Mucosa of descending colon (tissue), 3 donors: ENCODE data around the gene CHCT1. TPM values are rescaled to one million over a fixed set of nuclear protein-coding genes. Genes with fewer than 3 reads are reported as not detected.
A peak's percentile ranks its signal among the peaks of the same experiment; 100 is the strongest.
"Not testable (repeated sequence)": the region's sequence is repeated elsewhere in the genome, so short reads cannot be mapped to it uniquely, and the experiment has no call there.

Source experiments
- ATAC-seq: fragments of 200-7000 bp; cut with Tn5 transposase; one replicate; pipeline ENCODE4 v1.9.1; 2020; ENCODE audit warnings: mild to moderate bottlenecking, moderate library complexity
- DNase-seq, 3 donors: peaks; one replicate each; pipeline ENCODE4 v3.0.0-alpha.2; 2020
- H3K36me3 ChIP-seq: fragments of 200-600 bp; one replicate; pipeline ENCODE4 v1.8.0; 2021; ENCODE audit warnings: low read depth, mild to moderate bottlenecking
- H3K4me1 ChIP-seq: fragments of 200-600 bp; one replicate; pipeline ENCODE4 v1.8.0; 2021; ENCODE audit warnings: low read depth, mild to moderate bottlenecking
- H3K4me3 ChIP-seq: fragments of 200-600 bp; one replicate; pipeline ENCODE4 v1.8.0; 2021; ENCODE audit warnings: mild to moderate bottlenecking
- H3K9me3 ChIP-seq: fragments of 200-600 bp; one replicate; pipeline ENCODE4 v1.8.0; 2021; ENCODE audit warnings: mild to moderate bottlenecking
- CTCF ChIP-seq: fragments of 200-600 bp; IDR thresholded peaks from one replicate; pipeline ENCODE4 v1.8.0; 2022; ENCODE audit warnings: antibody characterized with exemption, mild to moderate bottlenecking
- intact Hi-C, 2 donors: fragments of 100-400 bp; cut with DNase I in 1 of 2; cut with micrococcal nuclease in 1 of 2; formaldehyde crosslinking; loops; one replicate each; pipeline versions ENCODE4 v1.11.0 to v1.11.1; 2022; cut with DNase I, micrococcal nuclease
- total RNA-seq, 3 donors: library from RNA; stranded (reverse); fragmentation: NEBNext Ultra II Directional in 2 of 3; extraction: Animal tissue kit (Norgen Biotek cat#: 25700) in 2 of 3; gene quantifications; one replicate each; pipeline versions ENCODE4 v1.2.1 to v1.2.4, GENCODE V29; 2021 to 2023
- donor health status: DM: no; HTN: no; CAD: no; lungs with moderate emphysema.
- donor health status: DM: no; HTN: no; CAD: no.
- donor health status: DM: no; HTN: yes; CAD: no.

The CHCT1 gene
- total RNA-seq, 3 donors from 2014 or later: not detected

DNA sequence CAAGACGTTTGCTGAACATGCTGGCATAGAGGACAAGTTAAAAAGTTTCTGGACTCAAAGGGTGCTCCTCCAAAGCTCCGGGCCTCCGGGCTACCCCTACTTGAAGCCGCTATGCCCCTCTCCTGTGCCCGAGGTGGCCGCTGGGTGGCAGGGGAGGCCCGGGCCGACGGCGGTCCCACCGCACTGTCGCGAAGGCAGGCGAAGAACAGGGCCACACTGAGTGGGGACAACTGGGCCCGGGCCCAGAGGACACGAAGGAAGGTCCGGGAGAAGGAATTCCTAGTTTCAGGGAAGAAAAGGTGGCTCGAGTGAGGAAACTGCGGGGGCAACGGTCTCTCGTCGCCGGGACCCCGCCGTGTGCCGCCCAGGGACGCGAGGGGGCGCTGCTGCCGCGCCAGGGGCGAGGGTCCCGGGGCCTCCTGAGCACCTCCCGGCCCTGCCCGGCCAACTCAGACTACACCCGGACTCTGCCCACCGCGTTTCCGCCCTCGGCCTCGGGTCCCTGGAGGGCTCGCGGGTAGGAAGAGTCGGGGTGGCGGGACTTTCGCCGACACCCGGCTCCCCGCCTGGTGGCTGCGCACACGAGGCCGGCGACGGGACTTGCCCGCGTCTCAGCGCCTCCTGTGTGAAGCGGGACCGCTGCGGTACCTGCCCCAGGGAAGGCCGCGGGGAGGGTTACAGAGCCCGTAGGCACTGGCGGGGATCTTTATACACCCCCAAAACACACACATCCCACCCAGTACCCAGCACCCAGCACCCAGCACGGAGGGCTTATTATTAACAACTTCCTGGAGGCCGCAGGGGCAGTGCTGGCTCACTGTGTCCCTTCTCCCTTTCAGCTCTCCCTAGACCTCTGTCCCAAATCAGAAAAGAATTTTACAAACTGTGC, 772 bp upstream of the CHCT1 start:
- Histone ChIP-seq H3K4me3 (no peak overlapping the region), H3K9me3 (no peaks in the 10 kb centered on the region), H3K36me3 (no peaks in the 10 kb centered on the region), H3K4me1 (peaks cover 3% of the 10 kb centered on the region)
- peak; percentile 95 for ATAC-seq
- peak; percentile 82 for TF ChIP-seq CTCF
- peak; percentile 64 to 82 (median 78) for DNase-seq
- intact Hi-C loops: no loop called here

GRCh38 chr17:60423865-60424264, 1.6 kb downstream of the CHCT1 start:
- Histone ChIP-seq H3K4me3 (no peak overlapping the region), H3K4me1 (peaks cover 3% of the 10 kb centered on the region), H3K36me3 (no peaks in the 10 kb centered on the region), H3K9me3 (no peaks in the 10 kb centered on the region)
- ATAC-seq (no peak), DNase-seq (no peak)
- no peak for TF ChIP-seq CTCF
- intact Hi-C loops: no loop called here

DNA sequence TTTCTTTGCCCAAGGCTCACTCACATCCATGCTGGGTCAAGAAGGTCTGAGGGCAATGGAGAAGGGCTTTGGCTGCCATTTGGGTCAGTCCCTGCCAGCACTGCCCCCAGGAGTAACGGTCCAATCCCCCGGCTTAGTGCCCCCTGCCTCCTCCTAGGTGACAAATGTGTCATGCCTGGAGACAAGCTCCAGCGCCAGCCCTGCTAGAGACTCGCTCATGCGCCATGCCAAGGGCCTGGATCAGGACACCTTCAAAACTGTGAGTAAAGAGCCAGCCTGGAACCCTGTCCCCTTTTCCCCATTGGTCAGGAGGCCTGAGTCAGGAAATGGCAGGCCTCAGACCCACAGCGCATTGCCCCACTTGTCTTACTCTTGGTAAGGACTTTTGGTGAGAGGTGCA, 3.3 kb downstream of the CHCT1 start:
- no peak for TF ChIP-seq CTCF
- intact Hi-C loops: no loop called here
- no peak for ATAC-seq

GRCh38 chr17:60426596-60426995, 4.3 kb downstream of the CHCT1 start:
- ATAC-seq (no peak), DNase-seq (no peak)
- Histone ChIP-seq H3K4me3 (no peak overlapping the region), H3K9me3 (no peaks in the 10 kb centered on the region), H3K4me1 (no peaks in the 10 kb centered on the region), H3K36me3 (no peaks in the 10 kb centered on the region)
- intact Hi-C loops: no loop called here
- TF ChIP-seq CTCF: no peak

More for the DNA sequence above, 3.3 kb downstream of the CHCT1 start:
- DNase-seq: no peak
- Histone ChIP-seq H3K4me1 (peaks cover under 1% of the 10 kb centered on the region), H3K36me3 (no peaks in the 10 kb centered on the region), H3K4me3 (no peak overlapping the region), H3K9me3 (no peaks in the 10 kb centered on the region)

DNA sequence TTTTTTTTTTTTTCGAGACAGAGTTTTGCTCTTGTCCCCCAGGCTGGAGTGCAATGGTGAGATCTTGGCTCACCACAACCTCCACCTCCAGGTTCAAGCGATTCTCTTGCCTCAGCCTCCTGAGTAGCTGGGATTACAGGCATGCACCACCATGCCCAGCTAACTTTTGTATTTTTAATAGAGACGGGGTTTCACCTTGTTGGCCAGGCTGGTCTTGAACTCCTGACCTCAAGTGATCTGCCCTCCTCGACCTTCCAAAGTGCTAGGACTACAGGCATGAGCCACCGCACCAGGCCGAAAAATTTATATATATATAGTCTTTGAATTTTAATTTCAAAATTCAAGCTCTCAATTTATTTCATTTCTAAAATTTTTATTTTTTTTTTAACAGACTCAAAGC, 6.2 kb downstream of the CHCT1 start:
- H3K4me1 ChIP-seq, H3K36me3 ChIP-seq, ATAC-seq, H3K9me3 ChIP-seq, DNase-seq, intact Hi-C loops, H3K4me3 ChIP-seq: not testable (repeated sequence)

GRCh38 chr17:60430561-60430960, 8.3 kb downstream of the CHCT1 start:
- H3K9me3 ChIP-seq, DNase-seq, ATAC-seq, H3K4me3 ChIP-seq, H3K36me3 ChIP-seq, H3K4me1 ChIP-seq: not testable (repeated sequence)
- intact Hi-C loops: loop anchor here in 1 of 2 donors (10.0 kb wide), 1 partner anchor 196 kb away; no protein-coding TSS in a partner anchor

DNA sequence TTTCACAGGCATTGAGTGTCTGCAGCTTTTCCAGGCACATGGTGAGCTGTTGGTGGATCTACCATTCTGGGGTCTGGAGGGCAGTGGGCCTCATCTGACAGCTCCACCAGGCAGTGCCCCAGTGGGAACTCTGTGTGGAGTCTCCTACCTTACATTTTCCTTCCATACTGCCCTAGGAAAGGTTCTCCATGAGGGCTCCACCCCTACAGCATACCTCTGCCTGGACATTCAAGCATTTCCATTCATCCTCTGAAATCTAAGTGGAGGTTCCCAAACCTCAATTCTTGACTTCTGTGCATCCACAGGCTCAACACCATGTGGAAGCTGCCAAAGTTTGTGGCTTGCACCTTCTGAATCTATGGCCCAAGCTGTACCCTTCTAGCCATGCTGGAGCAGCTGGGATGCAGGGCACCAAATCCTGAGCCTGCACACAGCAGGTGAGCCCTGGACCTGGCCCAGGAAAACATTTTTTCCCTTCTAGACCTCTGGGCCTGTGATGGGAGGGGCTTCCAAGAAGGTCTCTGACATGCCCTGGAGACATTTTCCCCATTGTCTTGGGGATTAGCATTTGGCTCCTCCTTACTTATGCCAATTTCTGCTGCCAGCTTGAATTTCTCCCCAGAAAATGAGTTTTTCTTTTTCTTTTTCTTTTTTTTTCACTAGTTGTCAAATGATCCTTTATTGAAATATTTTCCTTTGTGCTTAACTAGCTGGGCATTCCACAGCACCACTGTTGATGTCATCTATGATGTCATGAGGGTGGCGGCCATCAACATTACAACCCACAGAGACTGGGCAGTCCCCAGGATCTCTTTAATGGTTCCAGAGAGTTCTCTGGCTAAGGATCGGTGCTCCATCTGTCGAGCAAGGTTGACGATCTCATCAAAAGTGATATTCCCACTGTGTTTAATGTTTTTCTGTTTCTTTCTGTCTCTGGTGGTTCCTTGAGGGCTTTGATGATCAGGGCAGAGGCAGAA, 11.0 kb downstream of the CHCT1 start:
- H3K36me3 ChIP-seq, H3K4me3 ChIP-seq, H3K4me1 ChIP-seq, DNase-seq, ATAC-seq, H3K9me3 ChIP-seq: not testable (repeated sequence)
- intact Hi-C loops: loop anchor here in 1 of 2 donors (10.0 kb wide), 1 partner anchor 199 kb away; no protein-coding TSS in a partner anchor
